Karpas-422 (cell line): Measurements from ENCODE around the gene SPRYD7. TPM values are rescaled to one million over a fixed set of nuclear protein-coding genes. Genes with fewer than 3 reads are reported as not detected.
A peak's percentile ranks its signal among the peaks of the same experiment; 100 is the strongest.

Source experiments
- DNase-seq: peaks from one replicate; pipeline ENCODE4 v3.0.0-alpha.2; 2015
- H2AFZ ChIP-seq: fragments of 200-600 bp; sonication (generic); 2 replicates; pipeline ENCODE4 v1.6.1; 2014; ENCODE audit warnings: antibody characterized with exemption, low read length, mixed read lengths
- H3K27ac ChIP-seq: fragments of 200-600 bp; sonication (generic); 2 replicates; pipeline ENCODE4 v1.5.1; 2014; ENCODE audit warnings: mild to moderate bottlenecking, low read length, moderate library complexity
- H3K27me3 ChIP-seq: fragments of 200-600 bp; sonication (generic); 2 replicates; pipeline ENCODE4 v1.6.1; 2014; ENCODE audit warnings: low read length, mixed read lengths
- H3K36me3 ChIP-seq: fragments of 200-600 bp; sonication (generic); 2 replicates; pipeline ENCODE4 v1.6.1; 2014; ENCODE audit warnings: low read length, mixed read lengths; ENCODE audit not compliant: insufficient read depth
- H3K4me1 ChIP-seq: fragments of 200-600 bp; sonication (generic); 2 replicates; pipeline ENCODE4 v1.6.1; 2014; ENCODE audit warnings: mild to moderate bottlenecking, low read length, mixed read lengths
- H3K4me2 ChIP-seq: fragments of 200-600 bp; sonication (generic); 2 replicates; pipeline ENCODE4 v1.6.1; 2014; ENCODE audit warnings: low read length, low read depth, mild to moderate bottlenecking; ENCODE audit not compliant: poor library complexity, severe bottlenecking
- H3K4me3 ChIP-seq: fragments of 200-600 bp; sonication (generic); 2 replicates; pipeline ENCODE4 v1.5.1; 2014; ENCODE audit warnings: mild to moderate bottlenecking, antibody characterized with exemption, low read length, mixed read lengths
- H3K79me2 ChIP-seq: fragments of 200-600 bp; sonication (generic); 2 replicates; pipeline ENCODE4 v1.6.1; 2014; ENCODE audit warnings: mild to moderate bottlenecking, low read length, mixed read lengths
- H3K9ac ChIP-seq: fragments of 200-600 bp; sonication (generic); 2 replicates; pipeline ENCODE4 v1.6.0; 2014; ENCODE audit warnings: low read length
- H3K9me2 ChIP-seq: fragments of 200-600 bp; sonication (generic), shearing (Covaris generic); replicated peaks from 2 replicates; pipeline ENCODE4 v1.6.0; 2014; ENCODE audit warnings: mild to moderate bottlenecking, low read length, moderate library complexity; ENCODE audit not compliant: insufficient read depth
- H3K9me3 ChIP-seq: fragments of 300-700, 200-600 bp; sonication (generic); 2 replicates; pipeline ENCODE4 v1.6.1; 2014; ENCODE audit warnings: low read length, mixed read lengths
- H4K20me1 ChIP-seq: fragments of 200-600 bp; sonication (generic); 2 replicates; pipeline ENCODE4 v1.6.1; 2014; ENCODE audit warnings: mild to moderate bottlenecking, antibody characterized with exemption, low read length, low read depth; ENCODE audit not compliant: insufficient read depth
- total RNA-seq: library from RNA; depleted of rRNA; stranded (reverse); fragments of >200 nt; shearing (Covaris generic); gene quantifications from 2 replicates; pipeline ENCODE4 v1.2.3, GENCODE V29; 2014; ENCODE audit warnings: low replicate concordance

The SPRYD7 gene
- total RNA-seq, 1 experiment from 2014 or later: 14.1 TPM

DNA sequence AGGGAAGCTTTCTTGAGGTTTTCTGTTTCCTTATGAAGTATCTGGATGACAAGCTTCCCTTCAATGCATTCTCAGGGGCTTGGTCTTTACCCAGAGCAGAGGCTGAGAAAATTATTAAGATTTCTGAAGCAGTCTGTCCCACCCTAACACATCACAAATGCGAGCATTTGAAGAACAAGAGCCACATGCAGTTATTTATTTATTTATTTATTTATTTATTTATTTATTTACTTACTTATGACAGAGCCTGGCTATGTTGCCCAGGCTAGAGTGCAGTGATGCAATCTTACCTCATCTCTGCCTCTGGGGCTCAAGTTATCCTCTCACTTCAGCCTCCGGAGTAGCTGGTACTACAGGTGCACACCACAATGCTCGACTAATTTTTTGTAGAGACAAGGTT, 38.4 kb downstream of the SPRYD7 start:
- Histone ChIP-seq H3K79me2 (no peaks in the 10 kb centered on the region), H3K4me1 (no peaks in the 10 kb centered on the region), H2AFZ (no peak overlapping the region), H3K9me2 (no peaks in the 10 kb centered on the region), H3K27ac (no peak overlapping the region), H4K20me1 (no peaks in the 10 kb centered on the region), H3K4me3 (no peak overlapping the region), H3K27me3 (no peaks in the 10 kb centered on the region), H3K4me2 (no peak overlapping the region), H3K9ac (no peak overlapping the region), H3K36me3 (no peaks in the 10 kb centered on the region), H3K9me3 (no peaks in the 10 kb centered on the region)
- no peak for DNase-seq

DNA sequence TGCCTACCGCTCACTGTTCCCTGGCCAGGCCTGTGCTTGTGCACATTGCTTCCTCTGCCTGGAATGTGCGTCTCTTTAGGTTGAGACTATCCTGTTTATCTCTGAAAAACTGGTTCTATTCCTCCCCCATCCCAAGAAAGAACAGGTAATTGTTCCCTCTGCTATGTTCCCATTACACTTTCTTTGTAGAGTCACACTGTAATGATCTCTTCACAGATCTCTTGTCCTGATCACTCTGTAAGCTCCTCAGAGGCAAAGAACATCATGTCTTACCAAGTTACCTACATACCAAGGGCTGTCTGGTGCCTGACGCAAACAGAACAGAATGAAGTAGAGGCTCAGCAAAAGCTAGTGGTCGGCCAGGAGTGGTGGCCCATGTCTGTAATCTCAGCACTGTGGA, 40.3 kb downstream of the SPRYD7 start:
- Histone ChIP-seq H3K36me3 (no peaks in the 10 kb centered on the region), H3K9me2 (no peaks in the 10 kb centered on the region), H3K27ac (no peak overlapping the region), H3K79me2 (no peaks in the 10 kb centered on the region), H3K9me3 (no peaks in the 10 kb centered on the region), H3K4me2 (no peak overlapping the region), H3K9ac (no peak overlapping the region), H3K4me1 (no peaks in the 10 kb centered on the region), H3K4me3 (no peak overlapping the region), H2AFZ (no peak overlapping the region), H3K27me3 (no peaks in the 10 kb centered on the region), H4K20me1 (no peaks in the 10 kb centered on the region)
- no peak for DNase-seq

DNA sequence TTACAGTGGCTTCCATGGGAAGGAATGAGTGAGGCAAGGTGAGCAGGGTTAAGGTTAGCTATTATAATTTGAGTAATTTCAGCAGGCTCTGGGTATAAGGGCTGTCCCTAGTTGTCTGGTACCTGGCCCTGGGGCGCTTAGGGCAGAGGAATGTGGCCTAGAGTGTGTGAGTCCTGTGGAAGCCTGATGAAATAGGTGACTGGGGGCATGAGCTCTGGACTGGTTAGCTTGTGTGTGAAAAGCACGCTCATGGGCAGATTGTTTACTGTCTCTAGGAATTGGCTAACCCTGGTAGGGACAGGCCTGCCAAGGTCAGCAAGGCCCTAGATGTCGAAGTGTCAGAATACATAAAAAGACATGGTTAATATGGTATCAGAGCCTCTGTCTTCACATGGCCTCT, 42.5 kb downstream of the SPRYD7 start:
- no peak overlapping the region for H3K9ac ChIP-seq
- no peak overlapping the region for H3K4me2 ChIP-seq
- no peaks in the 10 kb centered on the region for H3K27me3 ChIP-seq
- no peaks in the 10 kb centered on the region for H3K9me2 ChIP-seq
- no peak overlapping the region for H3K4me3 ChIP-seq
- H3K79me2 ChIP-seq: no peaks in the 10 kb centered on the region
- H3K27ac ChIP-seq: no peak overlapping the region
- H3K9me3 ChIP-seq: no peaks in the 10 kb centered on the region
- DNase-seq: no peak
- no peak overlapping the region for H2AFZ ChIP-seq
- H3K36me3 ChIP-seq: no peaks in the 10 kb centered on the region
- no peaks in the 10 kb centered on the region for H3K4me1 ChIP-seq
- no peaks in the 10 kb centered on the region for H4K20me1 ChIP-seq

DNA sequence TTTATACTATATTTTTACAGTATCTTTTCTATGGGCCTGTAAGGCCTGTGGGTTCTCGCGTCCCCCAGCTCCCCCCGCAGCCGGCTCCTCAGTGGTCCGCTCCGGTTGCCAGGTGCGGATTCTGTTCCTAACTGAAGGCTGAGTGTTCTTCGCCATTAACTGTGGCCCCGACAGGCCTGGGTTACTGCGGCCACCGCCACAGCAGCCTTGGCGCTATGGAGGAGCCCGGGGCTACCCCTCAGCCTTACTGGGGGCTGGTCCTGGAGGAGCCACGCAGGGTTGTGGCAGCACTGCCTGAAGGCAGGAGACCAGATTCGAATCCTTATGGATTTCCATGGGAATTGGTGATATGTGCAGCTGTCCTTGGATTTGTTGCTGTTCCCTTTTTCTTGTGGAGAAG, 45.8 kb downstream of the SPRYD7 start:
- H3K27ac ChIP-seq: no peak overlapping the region
- no peak overlapping the region for H3K4me2 ChIP-seq
- H3K27me3 ChIP-seq: no peaks in the 10 kb centered on the region
- DNase-seq: no peak
- no peak overlapping the region for H2AFZ ChIP-seq
- H3K9ac ChIP-seq: no peak overlapping the region
- no peaks in the 10 kb centered on the region for H3K79me2 ChIP-seq
- H3K9me2 ChIP-seq: no peaks in the 10 kb centered on the region
- no peaks in the 10 kb centered on the region for H4K20me1 ChIP-seq
- no peaks in the 10 kb centered on the region for H3K36me3 ChIP-seq
- no peaks in the 10 kb centered on the region for H3K9me3 ChIP-seq
- no peak overlapping the region for H3K4me3 ChIP-seq
- no peaks in the 10 kb centered on the region for H3K4me1 ChIP-seq

DNA sequence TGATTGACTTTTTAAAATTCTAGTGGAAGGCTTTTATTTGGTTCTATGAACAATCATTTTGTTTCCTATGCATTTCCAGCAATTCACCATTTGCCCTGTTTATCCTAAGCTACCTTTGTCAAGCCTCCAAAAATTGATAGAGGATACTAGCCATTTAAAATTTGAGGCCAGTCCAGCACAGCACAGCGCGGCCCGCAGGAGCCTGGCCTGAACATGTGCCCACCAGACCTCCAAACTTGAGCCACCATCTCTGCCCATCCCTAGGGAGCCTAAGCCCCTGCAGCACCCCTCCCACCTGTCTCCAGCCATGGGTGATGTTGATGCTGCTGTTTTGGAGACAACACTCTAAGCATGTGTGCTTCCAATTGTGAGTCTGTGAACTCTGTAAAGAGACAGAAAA, 57.5 kb downstream of the SPRYD7 start:
- H3K4me2 ChIP-seq: no peak overlapping the region
- H3K4me3 ChIP-seq: no peak overlapping the region
- no peaks in the 10 kb centered on the region for H3K36me3 ChIP-seq
- no peak for DNase-seq
- H3K4me1 ChIP-seq: no peaks in the 10 kb centered on the region
- no peaks in the 10 kb centered on the region for H3K9me2 ChIP-seq
- H3K9ac ChIP-seq: no peak overlapping the region
- H3K27ac ChIP-seq: no peak overlapping the region
- peaks cover 18% of the 10 kb centered on the region for H3K9me3 ChIP-seq
- no peaks in the 10 kb centered on the region for H4K20me1 ChIP-seq
- H3K79me2 ChIP-seq: no peaks in the 10 kb centered on the region
- H3K27me3 ChIP-seq: no peaks in the 10 kb centered on the region
- H2AFZ ChIP-seq: no peak overlapping the region

DNA sequence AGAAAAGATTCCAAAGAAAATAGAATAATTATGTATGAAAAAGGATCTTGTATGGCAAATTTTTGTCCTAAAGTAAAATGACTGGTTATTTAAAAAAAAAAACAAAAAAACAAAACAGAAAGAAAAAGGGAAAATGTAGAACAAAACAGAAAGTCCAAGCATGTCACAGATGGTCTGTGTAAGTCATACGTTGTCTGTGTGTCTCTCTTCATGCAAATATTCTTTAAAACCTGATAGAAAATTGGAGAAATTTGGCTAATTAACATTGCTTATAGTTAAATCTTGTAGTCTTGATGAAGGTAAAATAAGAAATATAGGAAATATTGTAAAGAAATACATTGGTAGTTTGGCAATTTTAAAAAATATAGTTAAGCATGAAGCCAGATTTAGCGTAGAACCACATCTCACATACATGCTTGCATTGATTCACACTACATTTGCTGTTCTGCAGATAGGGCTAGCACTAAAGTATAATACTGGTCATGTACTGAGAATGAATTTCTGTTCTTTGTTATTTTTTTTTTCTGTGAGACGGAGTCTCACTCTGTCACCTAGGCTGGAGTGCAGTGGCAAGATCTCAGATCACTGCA, 58.4 kb downstream of the SPRYD7 start:
- Histone ChIP-seq H3K9me3 (peaks cover 24% of the 10 kb centered on the region), H3K79me2 (no peaks in the 10 kb centered on the region), H4K20me1 (no peaks in the 10 kb centered on the region), H3K9me2 (no peaks in the 10 kb centered on the region), H3K4me3 (no peak overlapping the region), H3K27me3 (no peaks in the 10 kb centered on the region), H3K4me1 (no peaks in the 10 kb centered on the region), H3K27ac (no peak overlapping the region), H3K9ac (no peak overlapping the region), H2AFZ (no peak overlapping the region), H3K4me2 (no peak overlapping the region), H3K36me3 (no peaks in the 10 kb centered on the region; the same call in 1 of the 2 replicates)
- DNase-seq: no peak

DNA sequence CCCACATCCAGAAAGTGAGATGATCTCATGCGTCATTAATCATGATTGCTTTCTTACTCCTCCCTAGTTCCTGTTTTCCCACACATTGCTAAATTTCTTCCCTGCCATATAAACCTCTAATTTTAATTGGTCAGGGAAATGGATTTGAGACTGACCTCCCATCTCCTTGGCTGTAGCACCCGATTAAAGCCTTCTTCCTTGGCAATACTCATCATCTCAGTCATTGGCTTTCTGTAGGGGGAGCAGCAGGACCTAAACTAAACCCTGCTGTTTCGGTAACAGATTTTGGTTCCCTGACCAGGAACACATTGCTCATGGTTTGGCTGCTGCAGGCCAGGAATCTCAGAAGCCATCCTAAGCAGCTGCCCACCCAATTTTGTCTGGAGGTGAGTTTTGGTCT, 61.7 kb downstream of the SPRYD7 start:
- Histone ChIP-seq H3K36me3 (no peaks in the 10 kb centered on the region; the same call in 1 of the 2 replicates), H3K9me2 (no peaks in the 10 kb centered on the region), H3K9ac (no peak overlapping the region), H3K4me3 (no peak overlapping the region), H3K4me1 (no peaks in the 10 kb centered on the region), H2AFZ (no peak overlapping the region), H3K4me2 (no peak overlapping the region), H3K27me3 (no peaks in the 10 kb centered on the region), H3K27ac (no peak overlapping the region), H4K20me1 (no peaks in the 10 kb centered on the region), H3K79me2 (no peaks in the 10 kb centered on the region), H3K9me3 (peaks cover 24% of the 10 kb centered on the region)
- DNase-seq: no peak

DNA sequence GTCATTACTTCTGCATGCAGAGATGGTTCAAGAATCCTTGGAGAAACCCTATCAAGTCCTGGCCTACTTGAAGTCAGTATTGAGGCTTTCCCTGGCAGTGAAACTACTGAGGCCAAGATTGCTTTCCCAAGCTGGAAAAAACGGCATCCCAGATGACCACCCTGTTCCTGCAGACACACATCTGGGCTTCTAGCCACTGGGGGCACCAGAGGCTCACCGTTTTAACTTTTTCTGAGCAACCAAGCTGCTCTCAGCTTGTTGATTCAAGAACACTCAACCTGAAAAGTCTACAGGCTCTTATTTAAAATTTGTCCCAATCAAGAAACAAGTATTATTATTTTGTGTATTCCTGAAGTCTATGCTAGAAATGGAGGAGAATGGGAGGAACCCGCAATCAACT, 66.6 kb downstream of the SPRYD7 start:
- H4K20me1 ChIP-seq: no peaks in the 10 kb centered on the region
- H3K27me3 ChIP-seq: no peaks in the 10 kb centered on the region
- no peak overlapping the region for H2AFZ ChIP-seq
- H3K9me2 ChIP-seq: no peaks in the 10 kb centered on the region
- no peaks in the 10 kb centered on the region; the same call in 1 of the 2 replicates for H3K36me3 ChIP-seq
- no peaks in the 10 kb centered on the region for H3K4me1 ChIP-seq
- H3K27ac ChIP-seq: no peak overlapping the region
- H3K9me3 ChIP-seq: peaks cover 8% of the 10 kb centered on the region
- H3K9ac ChIP-seq: no peak overlapping the region
- H3K79me2 ChIP-seq: no peaks in the 10 kb centered on the region
- peak; percentile 75 for DNase-seq
- H3K4me3 ChIP-seq: no peak overlapping the region
- no peak overlapping the region for H3K4me2 ChIP-seq

DNA sequence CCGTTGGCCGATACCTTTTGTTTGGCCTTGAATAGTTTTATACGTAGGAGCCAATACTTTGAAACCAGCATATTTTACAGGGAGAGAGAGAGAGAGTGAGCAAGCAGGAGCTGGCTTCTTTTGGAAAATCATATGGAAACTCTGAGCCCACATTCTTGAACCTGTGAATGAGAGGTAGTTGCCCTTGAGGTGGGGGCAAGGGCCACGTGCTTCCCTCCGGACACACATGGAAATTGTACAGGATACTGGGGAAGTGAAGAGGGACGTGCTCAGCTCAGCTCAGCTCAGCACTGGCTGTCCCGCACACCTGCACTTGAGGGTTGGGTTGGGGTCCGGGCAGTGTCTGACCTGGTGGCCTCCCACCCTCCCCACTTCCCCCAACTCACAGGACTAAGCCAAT, 68.3 kb downstream of the SPRYD7 start:
- no peak overlapping the region for H3K9ac ChIP-seq
- no peaks in the 10 kb centered on the region for H3K4me1 ChIP-seq
- H3K4me3 ChIP-seq: no peak overlapping the region
- no peaks in the 10 kb centered on the region for H3K79me2 ChIP-seq
- H3K4me2 ChIP-seq: no peak overlapping the region
- no peak overlapping the region for H2AFZ ChIP-seq
- no peaks in the 10 kb centered on the region for H3K36me3 ChIP-seq
- H3K27ac ChIP-seq: no peak overlapping the region
- no peaks in the 10 kb centered on the region for H3K27me3 ChIP-seq
- H4K20me1 ChIP-seq: no peaks in the 10 kb centered on the region
- H3K9me3 ChIP-seq: no peaks in the 10 kb centered on the region
- H3K9me2 ChIP-seq: no peaks in the 10 kb centered on the region
- DNase-seq: no peak
